Myocyte (in vitro differentiated cells): ENCODE data around the gene PCNX1. TPM values are rescaled to one million over a fixed set of nuclear protein-coding genes. Genes with fewer than 3 reads are reported as not detected.

ENCODE experiments used
- DNase-seq: peaks from one replicate; pipeline ENCODE4 v3.0.0-alpha.2; 2012; ENCODE audit warnings: low read depth
- total RNA-seq: library from RNA; depleted of rRNA; stranded (reverse); fragments of >200 nt; gene quantifications from 2 replicates; pipeline ENCODE4 v1.2.3, GENCODE V29; 2014

PCNX1 gene
- total RNA-seq, 1 donor from 2014 or later: 42.1 TPM

GRCh38 chr14:70888681-70889175 lies 18.5 kb upstream of the PCNX1 start:
- DNase-seq: no peak

DNA sequence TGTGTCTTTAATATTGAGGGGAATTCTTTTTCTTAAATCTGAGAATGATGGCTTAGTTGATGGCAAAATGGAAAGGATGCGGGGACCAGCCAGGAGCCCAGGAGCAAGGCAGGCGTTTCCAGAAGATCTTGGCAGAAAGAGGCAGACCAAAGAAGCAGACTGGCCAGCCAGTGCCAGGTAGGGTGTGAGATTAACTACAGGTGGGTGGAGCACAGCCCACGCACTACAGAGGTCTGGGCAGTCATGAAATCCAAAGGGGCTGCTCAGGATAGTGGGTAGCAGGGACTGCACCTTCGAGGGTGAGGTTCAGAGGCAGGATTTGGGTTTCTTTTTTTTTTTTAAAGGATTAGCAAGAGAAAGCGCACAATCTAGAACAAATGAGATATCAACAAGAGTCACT lies 17.7 kb upstream of the PCNX1 start:
- DNase-seq: no peak

DNA sequence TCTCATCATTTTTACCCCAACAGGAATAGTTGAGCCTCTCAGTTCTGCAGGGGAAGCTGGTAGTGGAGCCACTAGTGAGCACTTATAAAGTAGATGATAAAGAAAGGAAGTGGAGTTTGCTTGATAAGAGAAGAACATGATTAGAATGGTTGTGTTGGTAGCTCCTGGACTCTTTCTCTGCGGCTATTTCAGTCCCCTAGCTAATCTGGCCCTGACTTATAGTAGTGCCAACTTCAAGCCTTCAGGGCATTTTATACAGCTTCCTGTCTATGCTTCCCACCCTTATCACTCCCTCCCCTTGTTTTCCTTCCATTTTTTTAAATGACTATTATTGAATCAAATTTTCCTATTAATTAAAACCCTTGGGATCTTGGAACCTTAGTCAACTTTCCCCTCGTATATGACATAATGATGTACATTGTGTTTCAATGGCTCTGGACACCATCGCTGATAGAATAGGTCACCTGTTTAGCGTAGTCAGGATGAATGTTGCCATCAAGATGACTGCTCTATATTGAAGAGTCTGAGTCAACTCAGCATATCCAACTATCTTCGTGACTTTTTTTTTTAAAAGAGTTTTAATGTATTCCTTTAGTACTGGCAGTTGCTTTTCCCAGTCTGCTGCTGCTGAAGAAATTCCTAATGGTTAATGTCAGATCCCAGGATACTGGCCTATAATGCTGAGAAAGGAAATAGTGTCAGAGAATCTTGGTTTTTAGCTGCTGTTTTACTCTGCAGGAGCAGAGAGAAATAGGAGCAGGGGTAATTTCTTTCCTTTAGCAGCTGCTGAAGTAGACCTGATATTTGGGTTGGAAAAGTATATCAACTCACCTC lies 16.2 kb upstream of the PCNX1 start:
- no peak for DNase-seq

- no peak for DNase-seq
These were observed 15.5 kb upstream of the PCNX1 start for GRCh38 chr14:70891737-70892136.

GRCh38 chr14:70893062-70893845 lies 14.0 kb upstream of the PCNX1 start:
- no peak for DNase-seq

GRCh38 chr14:70893858-70894291 lies 13.4 kb upstream of the PCNX1 start:
- DNase-seq: no peak

DNA sequence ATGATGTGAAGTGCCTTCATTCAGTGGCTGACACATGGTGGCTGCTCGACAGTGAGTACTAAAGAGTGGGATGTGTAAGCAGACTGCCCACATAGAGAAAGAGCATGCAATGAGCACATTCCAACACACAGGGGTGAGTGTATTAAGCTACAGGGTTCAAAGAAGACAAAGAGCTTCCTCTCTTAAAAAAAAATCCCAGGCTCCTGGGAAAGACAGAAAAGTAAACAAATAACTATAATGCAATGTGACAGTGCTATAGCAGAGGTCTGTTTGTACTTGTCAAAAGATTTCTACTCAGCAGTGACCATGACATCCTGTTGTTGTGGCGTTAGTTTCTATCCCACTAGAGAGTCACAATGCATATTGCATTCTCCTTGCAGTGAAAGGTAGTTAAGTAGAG lies 12.4 kb upstream of the PCNX1 start:
- DNase-seq: no peak

DNA sequence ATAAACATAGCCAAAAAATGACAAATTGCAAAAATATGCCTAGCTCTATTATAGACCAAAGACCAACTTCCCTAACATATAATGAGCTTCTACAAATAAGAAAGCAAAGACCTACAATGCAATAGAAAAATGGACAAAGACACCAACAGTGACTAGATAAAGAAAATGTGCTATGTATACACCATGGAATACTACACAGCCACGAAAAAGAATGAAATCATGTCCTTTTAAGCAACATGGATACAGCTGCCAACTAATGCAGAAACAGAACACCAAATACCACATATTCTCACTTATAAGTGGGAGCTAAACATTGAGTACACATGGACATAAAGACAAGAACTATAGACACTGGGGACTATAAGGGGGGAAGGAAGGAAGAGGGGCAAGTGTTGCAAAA lies 10.9 kb upstream of the PCNX1 start:
- DNase-seq: no peak

- no peak for DNase-seq
These were observed 10.3 kb upstream of the PCNX1 start for GRCh38 chr14:70896981-70897380.

GRCh38 chr14:70897464-70897863 lies 9.8 kb upstream of the PCNX1 start:
- peak; percentile 33 for DNase-seq

DNA sequence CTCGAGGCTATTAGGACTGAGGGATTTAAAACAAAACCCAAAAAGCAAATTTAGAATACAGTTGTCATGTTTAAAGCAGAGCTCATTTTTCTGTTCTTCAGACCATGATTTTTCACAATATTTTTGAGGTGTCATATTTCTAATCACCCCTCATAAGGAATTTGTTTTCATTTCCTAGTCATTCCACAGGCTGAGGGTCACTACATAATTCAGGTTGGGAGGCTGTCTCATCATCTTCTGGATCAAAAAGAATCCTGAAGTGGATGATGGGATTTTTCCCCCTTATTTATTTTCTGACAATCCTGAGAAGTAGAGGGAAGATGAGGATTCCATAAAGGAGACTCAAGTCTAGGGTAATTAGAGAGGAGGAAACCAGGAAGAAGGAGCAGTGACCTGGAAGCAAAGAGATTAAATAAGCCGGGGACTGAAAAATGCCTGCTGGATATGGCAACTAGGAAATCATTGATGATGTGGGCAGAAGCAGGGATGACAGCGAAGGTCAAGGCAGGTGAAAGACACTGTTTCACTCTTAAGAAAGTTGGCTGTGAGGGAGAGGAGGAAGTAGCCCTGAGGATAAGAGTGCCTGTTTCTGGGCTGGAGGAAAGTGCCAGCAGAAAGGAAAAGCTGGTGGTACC lies 9.0 kb upstream of the PCNX1 start:
- no peak for DNase-seq

DNA sequence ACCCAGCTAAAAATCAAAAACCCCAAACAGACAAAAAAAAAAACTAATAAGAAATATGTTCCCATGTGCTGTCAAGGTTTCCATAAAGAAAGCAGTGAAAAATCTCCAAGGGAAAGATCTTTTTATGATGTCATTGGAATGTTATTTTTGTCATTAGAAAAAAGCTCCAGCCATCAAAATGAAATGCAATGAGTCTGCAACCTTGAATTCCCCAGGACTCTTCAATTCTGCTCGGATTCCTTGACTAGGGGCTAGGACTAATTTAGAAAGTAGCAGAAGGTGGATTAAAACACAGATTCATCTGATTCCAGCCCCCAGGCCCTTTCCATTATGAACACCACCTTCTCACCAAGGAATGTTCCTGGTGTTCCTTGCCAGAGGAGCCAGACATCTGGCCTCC lies 6.0 kb upstream of the PCNX1 start:
- DNase-seq: peak; percentile 29

- DNase-seq: no peak
These were observed 5.1 kb upstream of the PCNX1 start for GRCh38 chr14:70902184-70902583.

GRCh38 chr14:70904373-70904772 lies 2.9 kb upstream of the PCNX1 start:
- DNase-seq: no peak

DNA sequence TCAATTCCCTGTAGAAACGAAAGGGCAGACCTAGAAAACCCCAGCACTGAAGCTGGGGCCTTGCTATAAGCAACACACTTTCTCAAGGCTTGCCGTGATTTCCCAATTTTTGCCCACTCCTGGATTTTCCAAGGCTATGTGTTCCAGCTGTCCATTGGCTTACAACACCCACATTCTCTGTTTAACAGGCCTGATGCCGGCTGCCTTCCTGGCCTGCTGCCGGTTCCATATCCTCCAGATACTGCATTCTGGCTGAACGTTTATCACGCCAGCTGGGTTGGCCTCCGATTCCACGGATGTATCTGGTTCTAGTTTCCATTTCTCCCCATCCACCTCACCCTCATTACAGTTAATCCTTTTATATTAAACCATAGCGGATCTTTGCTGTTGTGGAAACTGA lies 2.0 kb upstream of the PCNX1 start:
- DNase-seq: peak; percentile 41

DNA sequence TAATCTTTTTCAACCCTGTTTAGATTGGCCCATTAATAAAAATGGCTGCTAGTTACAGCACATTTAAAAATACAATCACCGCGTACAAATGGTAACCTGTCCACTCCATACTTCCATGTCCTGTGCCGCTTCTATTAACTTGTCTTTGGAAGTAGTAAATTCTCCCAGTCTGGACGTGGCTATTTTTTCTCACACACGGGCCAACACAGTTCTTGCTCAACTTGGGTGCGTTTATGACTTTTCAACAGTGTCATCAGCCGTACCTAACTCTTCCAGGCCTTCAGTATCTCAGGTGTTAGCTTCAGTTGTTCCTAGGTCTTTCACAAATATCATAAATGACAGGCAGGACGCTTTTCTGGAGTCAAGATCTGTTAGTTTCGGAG lies 475 bp upstream of the PCNX1 start:
- no peak for DNase-seq

- peak; percentile 58 for DNase-seq
These were observed 1.0 kb downstream of the PCNX1 start for GRCh38 chr14:70907996-70908934.

- DNase-seq: no peak
These were observed 1.8 kb downstream of the PCNX1 start for GRCh38 chr14:70908935-70909641.

GRCh38 chr14:70909733-70910614 lies 2.7 kb downstream of the PCNX1 start:
- DNase-seq: no peak
